GM18873 (cell line): ENCODE measurements around the gene FXYD4.
"Not testable (repeated sequence)": the region's sequence is repeated elsewhere in the genome, so short reads cannot be mapped to it uniquely, and the experiment has no call there.

ENCODE experiments used
- ATAC-seq: cut with Tn5 transposase; IDR thresholded peaks from one replicate; pipeline ENCODE4 v1.9.1; 2021; ENCODE audit warnings: mild to moderate bottlenecking, moderate library complexity, moderate number of reproducible peaks; ENCODE audit not compliant: unreplicated experiment, low FRiP score

The FXYD4 gene

GRCh38 chr10:43374194-43374593 is 2.8 kb downstream of the FXYD4 start:
- no peak for ATAC-seq

DNA sequence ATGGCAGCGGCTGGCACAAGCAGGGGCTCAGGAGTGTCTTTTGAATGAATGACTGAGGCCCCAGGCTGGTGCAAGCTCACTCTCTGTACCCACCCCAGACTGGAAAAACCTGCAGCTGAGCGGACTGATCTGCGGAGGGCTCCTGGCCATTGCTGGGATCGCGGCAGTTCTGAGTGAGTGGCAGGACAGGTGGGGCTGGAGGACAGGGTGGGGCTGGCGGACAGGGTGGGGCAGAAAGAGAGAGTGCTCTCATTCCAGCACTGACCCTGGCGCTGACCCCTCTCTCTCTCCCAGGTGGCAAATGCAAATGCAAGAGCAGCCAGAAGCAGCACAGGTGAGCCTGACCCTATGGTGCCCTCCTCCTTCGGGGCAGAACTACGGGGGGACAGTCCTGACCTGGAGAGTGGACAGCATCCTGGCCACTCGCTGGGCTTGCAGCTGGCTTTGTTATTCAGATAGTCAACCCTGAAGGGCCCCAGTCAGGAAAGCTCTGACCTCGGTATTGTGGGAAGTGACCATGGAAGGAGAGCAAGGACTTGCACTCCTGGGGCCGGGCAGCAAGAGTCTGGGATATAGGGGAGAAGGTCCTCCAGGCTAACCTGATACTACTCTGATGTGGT is 4.1 kb downstream of the FXYD4 start:
- ATAC-seq, result no peak

- no peak for ATAC-seq
Measured at GRCh38 chr10:43376046-43376635, 4.7 kb downstream of the FXYD4 start.

GRCh38 chr10:43376828-43377423 is 5.5 kb downstream of the FXYD4 start:
- ATAC-seq, result no peak

GRCh38 chr10:43377424-43377883 is 6.0 kb downstream of the FXYD4 start:
- ATAC-seq, result no peak

DNA sequence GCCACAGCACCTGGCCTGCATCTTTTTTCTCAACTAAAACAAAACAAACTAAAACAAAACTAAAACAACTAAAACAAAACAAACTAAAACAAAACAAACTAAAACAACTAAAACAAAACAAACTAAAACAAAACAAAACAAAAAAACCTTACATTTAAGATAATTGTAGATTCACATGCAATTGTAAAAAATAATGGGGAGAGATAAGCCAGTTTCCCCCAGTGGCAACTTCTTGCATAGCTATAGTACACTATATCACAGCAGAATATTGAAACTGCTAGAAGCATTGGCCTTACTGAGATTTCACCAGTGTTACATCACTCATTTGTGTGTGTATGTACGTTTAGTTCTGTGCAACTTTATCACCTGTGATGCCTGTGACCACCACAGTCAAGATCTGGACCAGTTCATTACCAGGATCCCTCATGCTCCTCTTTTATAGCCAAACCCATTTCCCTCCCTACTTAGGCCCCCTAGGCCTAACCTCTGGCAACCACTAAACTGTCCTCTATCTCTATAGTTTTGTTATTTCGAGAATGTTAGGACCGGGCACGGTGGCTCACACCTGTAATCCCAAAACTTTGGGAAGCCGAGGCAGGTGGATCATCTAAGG is 9.3 kb downstream of the FXYD4 start:
- no peak for ATAC-seq

GRCh38 chr10:43383204-43383971 is 12.0 kb downstream of the FXYD4 start:
- no peak for ATAC-seq

DNA sequence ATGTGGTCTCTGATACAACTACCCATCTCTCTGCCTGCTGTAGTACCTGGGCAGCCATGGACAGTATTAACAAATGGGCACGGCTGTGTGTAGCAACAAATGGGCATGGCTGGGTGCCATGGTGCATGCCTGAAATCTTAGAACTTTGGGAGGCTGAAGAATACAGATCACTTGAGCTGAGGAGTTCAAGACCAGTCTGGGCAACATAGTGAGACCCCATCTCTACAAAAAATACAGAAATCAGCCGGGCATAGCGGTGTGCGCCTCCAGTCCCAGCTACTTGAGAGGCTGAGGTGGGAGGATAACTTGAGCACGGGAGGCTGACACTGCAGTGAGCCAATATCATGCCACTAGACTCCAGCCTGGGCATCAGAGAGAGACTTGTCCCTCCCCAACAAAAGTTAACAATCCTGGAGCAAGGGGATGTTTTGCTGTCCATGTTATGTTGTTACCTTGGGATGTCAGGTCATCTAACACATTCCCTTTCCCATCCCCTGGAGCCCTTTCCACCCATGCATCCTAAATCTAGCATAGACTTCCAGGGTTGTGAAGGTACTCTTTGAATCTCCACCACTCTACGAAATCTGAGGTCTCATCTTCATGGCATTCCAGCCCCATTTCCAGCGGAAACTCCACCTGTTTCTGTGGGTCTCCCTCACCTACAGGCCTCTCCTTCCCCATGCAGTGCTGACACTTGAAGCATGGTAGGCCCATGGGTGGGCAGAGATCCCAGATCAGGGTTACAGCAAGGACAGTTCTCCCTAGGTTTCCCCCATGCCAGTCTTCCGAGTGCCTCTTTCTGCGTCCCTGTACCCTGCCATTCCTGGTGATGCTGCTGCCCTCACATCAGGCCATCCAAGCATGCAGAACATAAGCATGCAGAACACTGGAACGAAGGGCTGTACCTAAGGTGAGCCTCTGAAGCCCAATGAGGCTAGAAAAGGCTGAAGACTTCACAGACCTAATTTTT is 13.1 kb downstream of the FXYD4 start:
- ATAC-seq, result no peak

DNA sequence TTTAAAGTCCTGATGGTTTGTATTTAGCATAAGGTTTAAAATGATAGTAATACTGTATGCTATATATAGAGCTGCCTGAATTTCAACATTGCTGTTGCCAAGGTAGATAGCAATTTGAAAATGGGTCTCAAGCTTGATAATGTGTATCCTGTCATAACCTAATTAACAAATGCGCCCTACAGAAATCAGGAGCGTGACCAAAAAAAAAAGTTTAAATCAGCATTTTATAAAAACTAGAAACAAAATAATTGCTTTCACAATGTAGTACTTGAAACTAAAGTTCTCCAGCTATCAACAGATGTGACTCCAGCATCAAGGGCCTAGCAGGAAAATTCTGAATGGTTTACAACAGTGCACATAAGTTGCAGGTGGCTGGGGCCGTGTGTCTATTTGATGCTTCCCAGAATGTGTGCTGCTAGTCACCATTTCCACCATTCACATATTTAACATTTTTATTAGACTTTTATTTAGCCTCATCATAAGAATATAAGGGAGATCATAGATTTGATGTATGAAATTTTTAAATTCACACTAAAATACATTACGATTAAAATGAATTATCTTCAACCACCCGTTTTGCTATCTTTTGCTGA is 14.1 kb downstream of the FXYD4 start:
- ATAC-seq, result no peak

DNA sequence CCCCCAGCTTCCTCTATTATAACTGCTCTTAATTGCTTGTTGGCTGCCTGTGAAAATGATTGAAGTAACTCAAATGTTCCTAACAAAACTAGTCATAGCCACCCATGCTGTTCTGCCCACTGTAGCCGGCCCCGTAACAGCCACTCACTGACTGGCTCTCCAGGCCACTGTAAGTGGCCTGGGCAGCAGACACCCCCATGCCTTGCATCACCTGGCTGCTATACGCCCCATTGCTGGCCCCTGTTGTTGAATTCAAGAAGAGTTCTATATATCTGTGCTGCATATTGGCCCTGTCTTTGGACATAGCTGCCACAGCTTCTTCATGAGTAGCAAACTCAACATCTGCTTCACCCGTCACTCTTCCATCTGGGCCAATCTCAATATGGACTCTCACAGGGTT is 15.1 kb downstream of the FXYD4 start:
- no peak for ATAC-seq

DNA sequence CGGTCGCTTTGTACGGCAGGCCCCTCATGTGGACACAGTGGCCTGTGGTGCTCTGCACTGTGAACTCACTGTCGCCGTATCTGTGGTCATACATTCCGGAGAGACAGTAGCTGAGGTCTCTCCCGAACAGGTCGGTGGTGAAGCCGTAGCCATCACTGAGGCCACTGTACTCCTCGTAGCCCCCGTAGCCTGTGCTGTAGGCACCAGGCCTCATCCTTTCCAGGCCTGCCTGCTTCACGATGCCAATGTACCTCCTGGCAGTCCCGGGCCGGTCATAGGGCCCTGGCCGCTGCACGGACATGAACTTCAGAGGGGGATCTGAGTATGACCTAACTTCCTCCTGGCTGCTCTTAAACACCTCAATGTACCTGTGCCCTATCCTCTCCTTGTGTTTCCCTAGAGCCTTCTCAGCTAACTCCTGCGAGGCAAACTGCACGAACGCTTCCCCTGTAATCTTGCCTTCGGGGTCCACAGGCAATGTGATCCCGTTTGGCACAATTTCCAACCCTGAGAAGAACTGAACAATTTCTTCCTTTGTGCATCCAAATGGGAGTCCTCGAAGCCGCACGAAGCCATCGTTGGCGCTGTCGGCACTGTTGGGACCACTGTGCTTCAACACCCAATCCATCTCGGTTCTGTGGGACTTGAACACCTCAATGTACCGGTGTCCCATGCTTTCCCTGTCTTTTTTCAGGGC is 15.7 kb downstream of the FXYD4 start:
- ATAC-seq, result no peak

DNA sequence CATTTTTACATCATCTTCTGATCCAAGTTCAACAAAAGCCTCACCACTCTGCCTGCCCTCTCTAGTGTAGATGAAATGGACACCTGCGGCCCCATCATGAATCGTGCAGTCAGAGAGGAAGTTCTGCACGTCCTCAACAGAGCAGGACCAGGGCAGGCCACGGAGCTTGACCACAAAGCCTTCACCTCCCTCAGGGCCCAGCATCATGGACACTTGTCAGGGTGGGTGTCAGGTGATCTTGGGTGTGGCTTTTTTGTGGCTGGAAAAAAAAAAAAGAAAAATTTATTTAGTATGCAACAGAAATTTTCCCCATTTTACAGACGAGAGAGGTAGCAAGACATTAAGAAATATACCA is 16.2 kb downstream of the FXYD4 start:
- ATAC-seq, result no peak

- ATAC-seq, result no peak
Measured at GRCh38 chr10:43389867-43390266, 18.4 kb downstream of the FXYD4 start.

DNA sequence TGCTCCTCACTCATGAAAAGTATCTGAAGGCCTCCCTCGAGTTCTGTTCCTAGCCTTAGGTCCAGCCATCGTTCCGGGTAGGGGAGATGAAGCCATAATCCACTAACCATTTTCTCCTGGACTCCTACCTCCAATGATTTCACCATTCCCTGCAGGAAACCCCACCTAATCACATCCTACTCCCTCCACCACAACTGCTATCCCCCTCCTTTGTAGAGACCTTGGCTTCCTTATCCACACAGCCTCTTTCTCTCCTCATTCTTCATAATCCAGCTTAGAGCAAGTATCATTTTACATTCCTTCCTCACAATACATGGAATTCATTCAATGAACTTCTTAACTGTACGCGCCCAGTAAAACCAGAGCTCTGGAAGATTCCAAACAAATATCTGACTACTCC is 18.9 kb downstream of the FXYD4 start:
- ATAC-seq, result no peak

GRCh38 chr10:43390759-43391158 is 19.3 kb downstream of the FXYD4 start:
- no peak for ATAC-seq

- no peak for ATAC-seq
Measured at GRCh38 chr10:43391496-43391895, 20.1 kb downstream of the FXYD4 start.

DNA sequence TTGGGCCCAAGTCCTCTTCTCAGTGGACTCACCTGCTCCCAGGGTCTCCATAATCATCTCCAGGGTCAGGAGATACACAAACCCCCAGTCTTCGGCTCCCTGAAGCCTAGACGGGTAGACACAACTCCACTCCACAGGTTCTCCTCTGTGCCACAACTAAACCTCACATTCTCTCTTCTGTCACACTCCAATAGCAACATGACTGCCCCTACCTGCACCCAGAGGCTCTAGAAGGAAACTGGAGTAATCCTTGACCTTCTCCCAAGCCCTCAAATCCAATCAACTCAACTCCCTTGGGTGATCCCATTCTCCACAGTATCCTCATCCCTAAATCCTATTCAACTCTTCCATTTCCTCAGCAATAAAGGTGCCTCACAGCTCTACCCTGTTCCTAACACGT is 21.3 kb downstream of the FXYD4 start:
- no peak for ATAC-seq

DNA sequence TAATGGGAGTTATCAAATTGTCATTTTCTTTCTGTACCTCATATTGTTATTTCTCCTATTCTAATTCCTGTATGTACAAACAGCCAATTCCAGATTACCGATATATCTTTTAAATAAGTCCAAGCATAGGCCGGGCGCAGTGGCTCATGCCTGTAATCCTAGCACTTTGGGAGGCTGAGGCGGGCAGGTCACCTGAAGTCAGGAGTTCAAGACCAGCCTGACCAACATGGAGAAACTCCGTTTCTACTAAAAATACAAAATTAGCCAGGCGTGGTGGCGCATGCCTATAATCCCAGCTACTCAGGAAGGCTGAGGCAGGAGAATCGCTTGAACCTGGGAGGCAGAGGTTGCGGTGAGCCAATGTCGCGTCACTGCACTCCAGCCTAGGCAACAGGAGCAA is 21.8 kb downstream of the FXYD4 start:
- not testable (repeated sequence) for ATAC-seq
